NCI-H146 (cell line): ENCODE data around the gene SPATA32.

Experiments used
- DNase-seq: peaks from one replicate; lab custom pipeline; 2025; lab: John Stamatoyannopoulos, UW

Gene SPATA32

GRCh38 chr17:45246338-45246737, 15.6 kb downstream of the SPATA32 start:
- DNase-seq: no peak

- no peak for DNase-seq
These were observed 16.9 kb downstream of the SPATA32 start for GRCh38 chr17:45244725-45245656.

- no peak for DNase-seq
These were observed 18.1 kb downstream of the SPATA32 start for GRCh38 chr17:45243750-45244149.

GRCh38 chr17:45242029-45242414, 19.9 kb downstream of the SPATA32 start:
- DNase-seq: no peak

- peak; percentile 79 for DNase-seq
These were observed 20.4 kb downstream of the SPATA32 start for GRCh38 chr17:45241328-45242028.

GRCh38 chr17:45240905-45241327, 21.0 kb downstream of the SPATA32 start:
- peak; percentile 26 for DNase-seq

- DNase-seq: no peak
These were observed 23.6 kb downstream of the SPATA32 start for GRCh38 chr17:45238155-45238774.

GRCh38 chr17:45237686-45238085, 24.2 kb downstream of the SPATA32 start:
- no peak for DNase-seq

- DNase-seq: no peak
These were observed 25.6 kb downstream of the SPATA32 start for GRCh38 chr17:45236282-45236606.

- peak; percentile 56 for DNase-seq
These were observed 26.2 kb downstream of the SPATA32 start for GRCh38 chr17:45235416-45236281.

- DNase-seq: peak; percentile 67
These were observed 27.1 kb downstream of the SPATA32 start for GRCh38 chr17:45234641-45235415.

- DNase-seq: no peak
These were observed 28.4 kb downstream of the SPATA32 start for GRCh38 chr17:45233423-45233924.

GRCh38 chr17:45232514-45233422, 29.1 kb downstream of the SPATA32 start:
- no peak for DNase-seq

GRCh38 chr17:45231481-45232116, 30.3 kb downstream of the SPATA32 start:
- peak; percentile 36 for DNase-seq

GRCh38 chr17:45230787-45231480, 31.0 kb downstream of the SPATA32 start:
- DNase-seq: no peak

GRCh38 chr17:45230410-45230786, 31.5 kb downstream of the SPATA32 start:
- no peak for DNase-seq

GRCh38 chr17:45229681-45230409, 32.0 kb downstream of the SPATA32 start:
- DNase-seq: no peak
